Osteocyte (in vitro differentiated cells): Measurements from ENCODE around the gene TTBK2. TPM values are rescaled to one million over a fixed set of nuclear protein-coding genes. Genes with fewer than 3 reads are reported as not detected.

Source experiments
- DNase-seq: peaks from one replicate; pipeline ENCODE4 v3.0.0; 2021; ENCODE audit warnings: mixed read lengths; ENCODE audit not compliant: unreplicated experiment; ENCODE audit errors: extremely low spot score
- H3K27ac Mint-ChIP-seq: one replicate; pipeline ENCODE4 v1.8.0; 2021; ENCODE audit warnings: mild to moderate bottlenecking, mixed read lengths; ENCODE audit not compliant: unreplicated experiment
- H3K27me3 Mint-ChIP-seq: one replicate; pipeline ENCODE4 v1.8.0; 2021; ENCODE audit warnings: mixed read lengths; ENCODE audit not compliant: unreplicated experiment
- H3K36me3 Mint-ChIP-seq: one replicate; pipeline ENCODE4 v1.8.0; 2021; ENCODE audit warnings: mixed read lengths; ENCODE audit not compliant: unreplicated experiment
- H3K4me1 Mint-ChIP-seq: one replicate; pipeline ENCODE4 v1.8.0; 2021; ENCODE audit warnings: mixed read lengths; ENCODE audit not compliant: unreplicated experiment
- H3K4me3 Mint-ChIP-seq: one replicate; pipeline ENCODE4 v1.8.0; 2021; ENCODE audit warnings: mild to moderate bottlenecking, moderate library complexity, mixed read lengths; ENCODE audit not compliant: unreplicated experiment
- H3K9me3 Mint-ChIP-seq: one replicate; pipeline ENCODE4 v1.8.0; 2021; ENCODE audit warnings: mixed read lengths; ENCODE audit not compliant: unreplicated experiment
- CTCF ChIP-seq: fragments of 200-600 bp; sonication (generic); IDR thresholded peaks from 2 replicates; pipeline ENCODE4 v1.5.0; 2021; ENCODE audit warnings: antibody characterized with exemption, mild to moderate bottlenecking, moderate library complexity
- total RNA-seq: library from RNA; stranded (reverse); gene quantifications from 2 replicates; pipeline ENCODE4 v1.2.1, GENCODE V29; 2021

TTBK2 gene
- total RNA-seq, 1 donor from 2014 or later = 23.6 TPM

GRCh38 chr15:42724276-42724675, 196.3 kb downstream of the TTBK2 start:
- no peak overlapping the region for H3K27ac Mint-ChIP-seq
- no peak for TF ChIP-seq CTCF
- DNase-seq = peak; percentile 68
- H3K4me3 Mint-ChIP-seq = no peak overlapping the region
- H3K27me3 Mint-ChIP-seq = no peaks in the 10 kb centered on the region
- H3K36me3 Mint-ChIP-seq = peaks cover 37% of the 10 kb centered on the region
- H3K9me3 Mint-ChIP-seq = no peaks in the 10 kb centered on the region
- H3K4me1 Mint-ChIP-seq = no peaks in the 10 kb centered on the region

- no peaks in the 10 kb centered on the region for H3K27me3 Mint-ChIP-seq
- no peak overlapping the region for H3K4me3 Mint-ChIP-seq
- H3K4me1 Mint-ChIP-seq = no peaks in the 10 kb centered on the region
- no peak overlapping the region for H3K27ac Mint-ChIP-seq
- DNase-seq = no peak
- H3K9me3 Mint-ChIP-seq = no peaks in the 10 kb centered on the region
- TF ChIP-seq CTCF = no peak
- H3K36me3 Mint-ChIP-seq = peaks cover 33% of the 10 kb centered on the region
Measured at GRCh38 chr15:42723068-42723467, 197.5 kb downstream of the TTBK2 start.

- H3K36me3 Mint-ChIP-seq = peaks cover 31% of the 10 kb centered on the region
- no peak for TF ChIP-seq CTCF
- H3K4me3 Mint-ChIP-seq = no peak overlapping the region
- no peaks in the 10 kb centered on the region for H3K27me3 Mint-ChIP-seq
- H3K9me3 Mint-ChIP-seq = no peaks in the 10 kb centered on the region
- no peaks in the 10 kb centered on the region for H3K4me1 Mint-ChIP-seq
- no peak for DNase-seq
- H3K27ac Mint-ChIP-seq = no peak overlapping the region
Measured at GRCh38 chr15:42721916-42722315, 198.7 kb downstream of the TTBK2 start.

- H3K36me3 Mint-ChIP-seq = peaks cover 29% of the 10 kb centered on the region
- no peaks in the 10 kb centered on the region for H3K4me1 Mint-ChIP-seq
- H3K9me3 Mint-ChIP-seq = no peaks in the 10 kb centered on the region
- DNase-seq = peak; percentile 73
- TF ChIP-seq CTCF = no peak
- no peaks in the 10 kb centered on the region for H3K27me3 Mint-ChIP-seq
- no peak overlapping the region for H3K27ac Mint-ChIP-seq
- H3K4me3 Mint-ChIP-seq = no peak overlapping the region
Measured at GRCh38 chr15:42721016-42721415, 199.6 kb downstream of the TTBK2 start.

GRCh38 chr15:42720071-42720470, 200.5 kb downstream of the TTBK2 start:
- DNase-seq = peak; percentile 75
- no peaks in the 10 kb centered on the region for H3K4me1 Mint-ChIP-seq
- no peak overlapping the region for H3K4me3 Mint-ChIP-seq
- TF ChIP-seq CTCF = no peak
- peaks cover 26% of the 10 kb centered on the region for H3K36me3 Mint-ChIP-seq
- no peak overlapping the region for H3K27ac Mint-ChIP-seq
- no peaks in the 10 kb centered on the region for H3K9me3 Mint-ChIP-seq
- no peaks in the 10 kb centered on the region for H3K27me3 Mint-ChIP-seq
